Measurements from ENCODE around the gene LRRC47. TPM values are rescaled to one million over a fixed set of nuclear protein-coding genes. Genes with fewer than 3 reads are reported as not detected.
"Not testable (repeated sequence)": the region's sequence is repeated elsewhere in the genome, so short reads cannot be mapped to it uniquely, and the experiment has no call there.

LRRC47 gene
- total RNA-seq, 2 donors from 2014 or later, result 35.1 to 37.9 TPM

DNA sequence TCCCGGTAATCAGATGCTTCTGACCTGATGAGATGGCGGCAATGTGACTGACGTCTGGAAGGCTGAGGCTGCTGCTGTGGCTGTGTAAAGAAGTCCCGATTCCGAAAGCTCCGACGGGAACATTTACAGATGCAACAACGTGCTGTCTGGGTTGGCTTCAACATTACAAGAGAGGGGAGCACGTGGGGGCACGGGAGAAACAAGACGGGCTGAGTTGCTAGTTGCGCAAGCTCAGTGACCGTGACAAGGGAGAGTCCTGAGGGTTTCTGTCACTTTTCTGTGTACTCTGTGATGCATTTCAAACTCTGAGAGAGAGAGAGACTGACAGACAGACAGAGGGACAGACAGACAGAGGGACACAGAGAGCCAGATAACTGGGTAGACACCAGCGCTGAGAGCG, 25.6 kb upstream of the LRRC47 start:
- ATAC-seq (no peak), DNase-seq (no peak)
- H3K9me3 ChIP-seq (ENCODE audit: control insufficient read depth, low read length, poor library complexity, severe bottlenecking), result no peaks in the 10 kb centered on the region
- H3K36me3 Mint-ChIP-seq (ENCODE audit: low read depth), result peaks cover 23% of the 10 kb centered on the region
- no peak overlapping the region for H3K27ac Mint-ChIP-seq
- H3K4me1 Mint-ChIP-seq, result peaks cover 11% of the 10 kb centered on the region
- H3K27me3 Mint-ChIP-seq, result no peaks in the 10 kb centered on the region
- H3K4me3 Mint-ChIP-seq, result no peak overlapping the region

DNA sequence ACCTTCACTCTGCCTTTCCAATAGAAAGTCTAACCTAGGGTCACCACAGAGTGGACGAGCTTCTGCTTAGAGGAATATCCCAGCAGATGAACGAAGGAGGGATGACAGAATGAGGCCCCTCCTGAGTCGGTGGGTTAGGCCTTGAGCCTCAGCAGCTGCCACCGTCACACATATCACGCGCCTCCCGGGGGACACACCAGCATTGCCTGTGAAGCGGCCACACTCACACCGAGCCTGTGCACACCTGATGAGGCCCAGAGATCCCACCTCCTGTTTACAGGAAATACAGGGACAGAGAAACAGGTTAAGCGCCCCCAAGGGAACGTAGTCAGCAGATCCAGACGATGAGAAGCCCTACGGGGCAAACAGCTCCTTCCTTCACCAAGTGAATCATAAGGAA, 25.1 kb upstream of the LRRC47 start:
- DNase-seq, result no peak
- peaks cover 23% of the 10 kb centered on the region for H3K36me3 Mint-ChIP-seq (ENCODE audit: low read depth)

GRCh38 chr1:3821004-3821403, 24.7 kb upstream of the LRRC47 start:
- no peak overlapping the region for H3K27ac Mint-ChIP-seq

More for the DNA sequence above, 25.1 kb upstream of the LRRC47 start:
- no peaks in the 10 kb centered on the region for H3K27me3 Mint-ChIP-seq
- H3K9me3 ChIP-seq (ENCODE audit: control insufficient read depth, low read length, poor library complexity, severe bottlenecking), result no peaks in the 10 kb centered on the region
- no peak for ATAC-seq
- H3K4me1 Mint-ChIP-seq, result peaks cover 11% of the 10 kb centered on the region
- no peak overlapping the region for H3K27ac Mint-ChIP-seq
- no peak overlapping the region for H3K4me3 Mint-ChIP-seq

GRCh38 chr1:3820316-3820715, 24.0 kb upstream of the LRRC47 start:
- Mint-ChIP-seq H3K27ac (peak overlapping the region; percentile 69), H3K4me3 (no peak overlapping the region), H3K4me1 (peaks cover 11% of the 10 kb centered on the region), H3K36me3 (ENCODE audit: low read depth) (peaks cover 23% of the 10 kb centered on the region), H3K27me3 (no peaks in the 10 kb centered on the region)
- ATAC-seq (no peak), DNase-seq (no peak)
- H3K9me3 ChIP-seq (ENCODE audit: control insufficient read depth, low read length, poor library complexity, severe bottlenecking), result no peaks in the 10 kb centered on the region

More at GRCh38 chr1:3821004-3821403, 24.7 kb upstream of the LRRC47 start:
- Mint-ChIP-seq H3K27me3 (no peaks in the 10 kb centered on the region), H3K4me3 (no peak overlapping the region), H3K4me1 (peaks cover 11% of the 10 kb centered on the region), H3K36me3 (ENCODE audit: low read depth) (peaks cover 23% of the 10 kb centered on the region)
- DNase-seq, result no peak
- no peaks in the 10 kb centered on the region for H3K9me3 ChIP-seq (ENCODE audit: control insufficient read depth, low read length, poor library complexity, severe bottlenecking)
- ATAC-seq, result no peak

DNA sequence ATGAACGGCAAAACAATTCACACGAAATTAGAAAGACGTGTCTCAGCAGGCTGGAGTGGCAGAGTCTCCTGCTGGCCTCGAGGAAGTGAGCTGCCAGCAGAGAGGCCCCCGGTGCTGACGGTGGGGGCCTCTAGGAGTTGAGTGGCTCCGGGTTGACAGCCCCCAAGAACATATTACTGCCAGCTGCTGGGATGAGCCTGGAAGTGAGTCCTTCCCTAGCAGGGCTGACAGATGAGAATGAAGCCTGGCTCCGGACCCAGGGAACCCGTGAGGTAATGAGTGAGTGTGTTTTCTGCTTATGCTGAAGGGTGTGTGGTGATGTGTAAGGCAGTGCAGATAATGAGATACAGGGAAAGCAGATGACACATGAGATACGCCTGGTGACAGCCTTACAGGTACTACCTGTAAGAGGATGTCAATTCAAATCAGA, 23.5 kb upstream of the LRRC47 start:
- no peaks in the 10 kb centered on the region for H3K9me3 ChIP-seq (ENCODE audit: control insufficient read depth, low read length, poor library complexity, severe bottlenecking)
- H3K27me3 Mint-ChIP-seq, result no peaks in the 10 kb centered on the region
- H3K4me3 Mint-ChIP-seq, result no peak overlapping the region
- peak overlapping the region; percentile 69 for H3K27ac Mint-ChIP-seq
- no peak for ATAC-seq
- H3K4me1 Mint-ChIP-seq, result peaks cover 11% of the 10 kb centered on the region
- DNase-seq, result no peak
- peaks cover 23% of the 10 kb centered on the region for H3K36me3 Mint-ChIP-seq (ENCODE audit: low read depth)

DNA sequence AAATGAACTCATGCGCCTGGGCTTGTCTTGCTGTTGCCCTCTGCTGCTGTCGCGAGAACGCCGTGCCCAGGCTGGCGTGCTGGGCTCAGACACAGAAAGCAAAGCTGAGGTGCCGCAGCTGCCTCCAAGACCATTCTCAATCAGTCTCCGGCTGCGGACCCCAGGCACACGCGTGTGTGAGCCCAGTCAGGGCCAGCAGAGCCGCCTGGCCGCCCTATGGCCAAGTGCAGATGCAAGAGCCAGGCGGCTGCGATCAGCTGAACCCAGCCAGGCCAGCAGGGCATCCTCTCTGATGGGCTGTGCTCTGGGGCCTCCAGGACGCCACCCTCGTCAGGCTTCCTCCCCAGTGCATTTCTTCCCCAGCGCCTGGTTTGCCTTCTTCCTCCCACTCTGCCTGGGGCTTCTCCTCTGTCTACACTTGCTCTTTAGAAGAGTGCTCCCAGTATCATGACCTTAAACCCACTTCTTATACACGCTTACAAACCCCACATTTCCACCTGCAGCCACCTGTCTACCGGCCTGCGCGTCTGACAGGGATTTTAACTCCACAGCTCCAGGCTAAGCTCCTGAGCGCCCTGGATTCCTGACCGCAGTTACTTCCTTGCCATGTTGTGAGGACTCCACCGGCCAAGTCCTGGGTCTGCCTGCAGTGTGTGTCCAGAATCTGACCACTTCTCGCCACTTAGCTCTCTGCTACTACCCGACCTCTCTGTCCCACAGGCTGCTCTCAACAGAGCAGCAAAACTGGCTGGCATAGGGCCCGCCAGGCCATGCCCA, 21.7 kb upstream of the LRRC47 start:
- no peak for ATAC-seq
- H3K9me3 ChIP-seq (ENCODE audit: control insufficient read depth, low read length, poor library complexity, severe bottlenecking), result no peaks in the 10 kb centered on the region
- Mint-ChIP-seq H3K4me1 (peaks cover 11% of the 10 kb centered on the region), H3K4me3 (no peak overlapping the region), H3K27me3 (no peaks in the 10 kb centered on the region), H3K27ac (no peak overlapping the region), H3K36me3 (ENCODE audit: low read depth) (peaks cover 15% of the 10 kb centered on the region)
- DNase-seq, result no peak

- no peak for ATAC-seq
- Mint-ChIP-seq H3K36me3 (ENCODE audit: low read depth) (peaks cover 15% of the 10 kb centered on the region), H3K27me3 (no peaks in the 10 kb centered on the region), H3K27ac (no peak overlapping the region), H3K4me1 (peaks cover 11% of the 10 kb centered on the region), H3K4me3 (no peak overlapping the region)
- DNase-seq, result no peak
- H3K9me3 ChIP-seq (ENCODE audit: control insufficient read depth, low read length, poor library complexity, severe bottlenecking), result no peaks in the 10 kb centered on the region
Measured at GRCh38 chr1:3817138-3817740, 20.9 kb upstream of the LRRC47 start.

- ATAC-seq (no peak), DNase-seq (no peak)
- Mint-ChIP-seq H3K36me3 (ENCODE audit: low read depth) (peaks cover 12% of the 10 kb centered on the region), H3K4me3 (no peak overlapping the region), H3K27ac (no peak overlapping the region), H3K4me1 (peaks cover 11% of the 10 kb centered on the region), H3K27me3 (no peaks in the 10 kb centered on the region)
- H3K9me3 ChIP-seq (ENCODE audit: control insufficient read depth, low read length, poor library complexity, severe bottlenecking), result no peaks in the 10 kb centered on the region
Measured at GRCh38 chr1:3816331-3817137, 20.2 kb upstream of the LRRC47 start.

GRCh38 chr1:3814771-3815561, 18.7 kb upstream of the LRRC47 start:
- no peak for DNase-seq
- no peak for ATAC-seq
- Mint-ChIP-seq H3K27me3 (no peaks in the 10 kb centered on the region), H3K4me3 (no peak overlapping the region), H3K27ac (no peak overlapping the region), H3K36me3 (ENCODE audit: low read depth) (peaks cover 8% of the 10 kb centered on the region), H3K4me1 (peaks cover 9% of the 10 kb centered on the region)
- no peaks in the 10 kb centered on the region for H3K9me3 ChIP-seq (ENCODE audit: control insufficient read depth, low read length, poor library complexity, severe bottlenecking)

DNA sequence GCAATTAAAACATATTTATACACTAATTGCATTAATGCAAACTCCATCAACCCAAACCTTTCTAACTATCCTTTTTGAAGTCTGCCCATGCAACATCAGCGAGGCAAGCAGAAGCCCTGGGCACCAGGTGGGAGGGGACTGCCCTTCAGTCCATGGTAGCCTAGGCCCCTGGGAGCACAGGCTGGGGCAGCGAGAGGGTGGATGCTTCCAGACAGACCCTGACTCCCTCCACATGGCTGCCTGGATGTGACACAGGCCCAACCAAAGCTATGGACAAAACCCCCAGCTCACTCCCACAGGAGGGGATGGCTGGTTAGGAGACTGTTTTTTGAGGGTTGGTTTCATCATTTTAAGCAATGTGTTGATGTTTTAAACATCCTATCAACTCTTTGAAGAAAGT, 17.8 kb upstream of the LRRC47 start:
- Mint-ChIP-seq H3K4me3 (no peak overlapping the region), H3K27ac (no peak overlapping the region), H3K27me3 (no peaks in the 10 kb centered on the region), H3K36me3 (ENCODE audit: low read depth) (peaks cover 2% of the 10 kb centered on the region), H3K4me1 (peaks cover 4% of the 10 kb centered on the region)
- ATAC-seq (no peak), DNase-seq (no peak)
- no peaks in the 10 kb centered on the region for H3K9me3 ChIP-seq (ENCODE audit: control insufficient read depth, low read length, poor library complexity, severe bottlenecking)

DNA sequence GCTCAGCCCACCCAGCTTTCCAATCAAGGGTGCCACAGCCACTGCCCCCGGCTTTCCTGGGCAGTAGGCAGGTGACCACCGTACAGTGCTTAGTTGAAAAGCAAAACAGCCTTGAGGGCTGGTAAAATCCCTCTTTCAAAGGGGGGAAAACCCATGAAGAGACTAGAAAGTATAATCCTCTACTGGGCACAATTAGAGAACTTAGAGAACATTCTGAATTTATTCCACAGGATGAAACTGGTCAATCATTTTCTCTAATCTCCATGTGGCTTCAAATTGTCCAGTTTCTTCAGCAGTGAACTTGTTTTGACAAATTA, 15.3 kb upstream of the LRRC47 start:
- no peaks in the 10 kb centered on the region for H3K27me3 Mint-ChIP-seq
- DNase-seq, result no peak
- ATAC-seq, result no peak
- no peaks in the 10 kb centered on the region for H3K9me3 ChIP-seq (ENCODE audit: control insufficient read depth, low read length, poor library complexity, severe bottlenecking)
- no peaks in the 10 kb centered on the region for H3K4me1 Mint-ChIP-seq
- no peak overlapping the region for H3K27ac Mint-ChIP-seq
- H3K36me3 Mint-ChIP-seq (ENCODE audit: low read depth), result peaks cover 2% of the 10 kb centered on the region
- H3K4me3 Mint-ChIP-seq, result no peak overlapping the region

DNA sequence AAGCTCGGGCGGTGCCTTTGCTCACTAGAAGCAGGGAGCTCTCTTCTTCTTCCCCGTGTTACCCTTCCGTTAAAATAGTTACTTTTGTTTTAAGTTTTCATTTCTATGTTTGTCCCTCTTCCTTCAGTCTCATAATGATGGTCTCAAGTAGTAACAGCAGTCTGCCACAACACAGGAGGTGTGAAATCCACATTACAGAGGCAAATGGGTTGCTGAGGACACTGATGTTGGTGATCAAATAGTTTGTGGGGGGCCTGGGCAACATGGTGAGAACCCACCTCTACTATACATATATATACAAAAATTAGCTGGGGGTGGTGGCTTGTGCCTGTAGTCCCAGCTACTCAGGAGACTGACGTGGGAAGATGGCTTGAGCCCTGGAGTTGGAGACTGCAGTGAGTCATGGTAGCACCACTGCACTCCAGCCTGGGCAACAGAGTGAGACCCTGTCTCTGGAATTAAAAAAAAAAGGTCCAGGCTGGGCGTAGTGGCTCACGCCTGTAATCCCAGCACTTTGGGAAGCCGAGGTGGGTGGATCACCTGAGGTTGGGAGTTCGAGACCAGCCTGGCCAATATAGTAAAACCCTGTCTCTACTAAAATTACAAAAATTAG, 14.0 kb upstream of the LRRC47 start:
- H3K27ac Mint-ChIP-seq; H3K36me3 Mint-ChIP-seq (ENCODE audit: low read depth); H3K27me3 Mint-ChIP-seq; H3K4me3 Mint-ChIP-seq; DNase-seq; H3K9me3 ChIP-seq (ENCODE audit: control insufficient read depth, low read length, poor library complexity, severe bottlenecking); ATAC-seq; H3K4me1 Mint-ChIP-seq: not testable (repeated sequence)
